ENCODE measurements around the gene DNAL4. TPM values are rescaled to one million over a fixed set of nuclear protein-coding genes. Genes with fewer than 3 reads are reported as not detected.

DNAL4 gene
- polyA plus RNA-seq, 1 experiment, result 12.6 TPM

DNA sequence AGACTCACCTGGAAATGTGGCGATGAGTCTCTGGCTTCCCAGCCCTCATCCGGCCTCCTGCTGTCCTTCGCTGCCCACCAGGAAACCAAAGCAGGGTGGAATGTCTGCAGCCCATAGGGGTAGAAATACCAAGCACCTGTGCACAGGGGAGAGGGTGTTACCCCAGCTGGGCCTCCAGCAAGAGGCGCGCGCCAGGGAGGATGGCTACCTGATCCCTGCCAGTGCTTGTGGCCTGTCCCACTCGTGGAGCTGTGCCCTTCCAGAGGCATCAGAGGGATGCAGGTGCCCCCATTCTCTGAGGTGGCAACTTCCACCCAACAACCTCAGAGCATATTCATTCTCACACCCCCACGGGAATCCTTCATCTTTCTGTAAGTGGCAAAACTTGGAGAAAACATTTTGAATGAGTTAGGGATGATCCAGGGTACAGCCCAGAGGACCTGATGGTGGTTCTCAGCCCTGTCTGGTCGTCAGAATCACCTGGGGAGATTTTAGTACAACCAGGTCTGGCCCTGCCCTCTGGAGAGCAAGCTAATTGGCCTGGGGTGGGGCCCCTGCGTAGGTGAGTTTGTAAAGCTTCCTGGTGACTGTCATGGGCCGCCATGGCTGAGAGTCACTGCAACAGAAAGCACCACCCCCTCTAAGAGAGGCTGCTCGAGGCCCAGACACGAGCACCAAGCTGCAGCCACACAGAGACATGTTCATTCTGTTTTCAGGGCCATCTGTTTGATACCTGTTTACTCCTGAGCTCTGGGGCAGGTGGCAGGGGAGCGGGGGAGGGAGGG, 48.1 kb downstream of the DNAL4 start:
- no peak overlapping the region for H3K27ac ChIP-seq (ENCODE audit: low read depth, low read length)
- ChIA-PET POLR2A (no interaction called here), CTCF (interaction anchor here (0.6 to 3.2 kb wide), 5 partner anchors 12 to 1290 kb away, joined by 3 to 16 read pairs (median 3); no protein-coding TSS in a partner anchor)

DNA sequence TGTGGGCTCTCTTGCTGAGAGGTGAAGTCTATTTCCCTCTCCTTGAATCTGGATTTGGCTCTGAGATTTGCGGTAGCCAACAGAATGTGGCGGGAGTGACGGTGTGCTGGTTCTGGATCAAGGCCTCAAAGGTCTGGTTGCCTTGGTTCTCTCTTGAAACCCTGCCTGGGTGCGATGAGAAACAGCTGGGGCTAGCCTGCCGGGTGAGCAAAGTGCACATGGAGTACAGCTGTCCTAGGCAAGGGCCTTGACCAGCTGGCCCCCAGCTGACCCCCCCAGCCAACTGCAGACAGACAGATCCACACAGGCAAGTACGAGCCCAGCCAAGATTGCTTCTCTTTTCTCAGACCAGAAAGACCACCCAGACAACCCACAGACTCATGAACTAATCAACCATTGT, 49.0 kb downstream of the DNAL4 start:
- Histone ChIP-seq H3K4me3 (ENCODE audit: low read depth, low read length) (no peak overlapping the region), H3K27ac (ENCODE audit: low read depth, low read length) (no peak overlapping the region), H3K9me3 (ENCODE audit: control insufficient read depth, insufficient read depth, low read length) (no peaks in the 10 kb centered on the region), H3K27me3 (ENCODE audit: control insufficient read depth, insufficient read depth, low read length) (no peaks in the 10 kb centered on the region)
- DNase-seq (ENCODE audit: low read depth, low spot score), result no peak
- POLR2A ChIA-PET, result no interaction called here
- TF ChIP-seq, protein P1, sequence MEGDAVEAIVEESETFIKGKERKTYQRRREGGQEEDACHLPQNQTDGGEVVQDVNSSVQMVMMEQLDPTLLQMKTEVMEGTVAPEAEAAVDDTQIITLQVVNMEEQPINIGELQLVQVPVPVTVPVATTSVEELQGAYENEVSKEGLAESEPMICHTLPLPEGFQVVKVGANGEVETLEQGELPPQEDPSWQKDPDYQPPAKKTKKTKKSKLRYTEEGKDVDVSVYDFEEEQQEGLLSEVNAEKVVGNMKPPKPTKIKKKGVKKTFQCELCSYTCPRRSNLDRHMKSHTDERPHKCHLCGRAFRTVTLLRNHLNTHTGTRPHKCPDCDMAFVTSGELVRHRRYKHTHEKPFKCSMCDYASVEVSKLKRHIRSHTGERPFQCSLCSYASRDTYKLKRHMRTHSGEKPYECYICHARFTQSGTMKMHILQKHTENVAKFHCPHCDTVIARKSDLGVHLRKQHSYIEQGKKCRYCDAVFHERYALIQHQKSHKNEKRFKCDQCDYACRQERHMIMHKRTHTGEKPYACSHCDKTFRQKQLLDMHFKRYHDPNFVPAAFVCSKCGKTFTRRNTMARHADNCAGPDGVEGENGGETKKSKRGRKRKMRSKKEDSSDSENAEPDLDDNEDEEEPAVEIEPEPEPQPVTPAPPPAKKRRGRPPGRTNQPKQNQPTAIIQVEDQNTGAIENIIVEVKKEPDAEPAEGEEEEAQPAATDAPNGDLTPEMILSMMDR (IDR thresholded peaks at IDR 0.05; ENCODE audit: low read depth, low read length), result no peak
- CTCF ChIA-PET, result no interaction called here

More for the DNA sequence above, 48.1 kb downstream of the DNAL4 start:
- TF ChIP-seq, protein P1 (IDR thresholded peaks at IDR 0.05; ENCODE audit: low read depth, low read length), result no peak
- Histone ChIP-seq H3K4me3 (ENCODE audit: low read depth, low read length) (no peak overlapping the region), H3K9me3 (ENCODE audit: control insufficient read depth, insufficient read depth, low read length) (no peaks in the 10 kb centered on the region), H3K27me3 (ENCODE audit: control insufficient read depth, insufficient read depth, low read length) (no peaks in the 10 kb centered on the region)
- no peak for DNase-seq (ENCODE audit: low read depth, low spot score)

DNA sequence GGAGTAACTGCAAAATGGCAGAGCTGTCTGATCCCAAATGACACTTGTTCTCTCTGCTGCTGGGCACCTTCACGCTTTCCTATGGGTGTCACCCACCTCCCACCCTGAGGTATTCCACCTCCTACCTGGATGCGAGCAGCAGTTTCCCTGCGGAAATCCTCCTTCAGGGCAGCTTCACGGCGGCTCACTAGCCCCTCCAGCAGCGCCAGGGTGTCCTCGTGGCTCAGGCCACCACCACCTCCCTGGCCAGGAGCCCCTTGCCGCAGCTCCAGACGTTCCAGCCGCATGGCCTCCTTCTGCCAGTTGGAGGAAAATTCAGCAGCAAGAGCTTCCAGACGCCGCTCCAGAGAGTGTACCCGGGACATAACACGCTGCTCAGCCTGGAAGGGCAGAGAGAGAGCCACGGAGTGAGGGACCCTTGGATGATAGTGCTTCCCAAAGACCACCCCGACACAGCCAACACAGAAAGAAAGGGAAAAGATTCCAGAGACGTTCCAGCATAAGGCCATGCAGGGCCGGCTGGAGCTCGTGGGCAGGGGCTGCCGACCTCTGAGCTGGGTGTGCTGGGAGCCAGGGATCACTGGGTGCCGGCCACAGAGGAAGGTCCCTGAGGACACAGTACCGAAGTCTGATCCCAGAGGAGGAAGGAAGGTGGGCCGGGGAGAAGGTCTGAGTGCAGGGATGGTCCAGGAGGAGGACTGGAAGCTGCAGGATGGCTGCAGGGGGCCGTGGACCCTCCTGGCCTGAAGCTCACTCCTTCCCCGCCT, 51.6 kb downstream of the DNAL4 start:
- H3K4me3 ChIP-seq (ENCODE audit: low read depth, low read length), result no peak overlapping the region
- H3K27me3 ChIP-seq (ENCODE audit: control insufficient read depth, insufficient read depth, low read length), result no peaks in the 10 kb centered on the region
- no peak overlapping the region for H3K27ac ChIP-seq (ENCODE audit: low read depth, low read length)
- ChIA-PET CTCF (no interaction called here), POLR2A (interaction anchor here (1.1 kb wide), 1 partner anchor 12 kb away, joined by 3 read pairs; no protein-coding TSS in a partner anchor)
- no peaks in the 10 kb centered on the region; the same call in 1 of the 2 replicates for H3K9me3 ChIP-seq (ENCODE audit: control insufficient read depth, insufficient read depth, low read length)
- TF ChIP-seq, protein P1 (IDR thresholded peaks at IDR 0.05; ENCODE audit: low read depth, low read length), result no peak
- DNase-seq (ENCODE audit: low read depth, low spot score), result no peak

DNA sequence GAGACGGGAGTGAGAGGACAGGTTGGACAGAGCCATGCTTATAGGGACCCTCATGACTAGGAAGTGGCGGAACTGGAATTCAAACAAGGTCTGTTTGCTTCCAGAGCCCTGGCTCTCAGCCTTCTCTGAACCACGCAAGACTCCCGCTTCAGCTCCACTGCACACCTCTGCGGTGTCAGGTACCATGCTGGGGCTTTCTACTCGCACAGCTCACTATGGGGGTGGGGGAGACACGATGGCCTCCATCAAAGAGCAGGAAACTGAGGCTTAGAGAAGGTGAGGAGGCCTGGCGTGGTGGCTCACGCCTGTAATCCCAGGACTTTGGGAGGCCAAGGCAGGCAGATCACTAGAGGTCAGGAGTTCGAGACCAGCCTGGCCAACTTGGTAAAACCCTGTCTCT, 52.4 kb downstream of the DNAL4 start:
- Histone ChIP-seq H3K4me3 (ENCODE audit: low read depth, low read length) (no peak overlapping the region), H3K9me3 (ENCODE audit: control insufficient read depth, insufficient read depth, low read length) (no peaks in the 10 kb centered on the region; the same call in 1 of the 2 replicates), H3K27ac (ENCODE audit: low read depth, low read length) (no peak overlapping the region), H3K27me3 (ENCODE audit: control insufficient read depth, insufficient read depth, low read length) (no peaks in the 10 kb centered on the region)
- ChIA-PET POLR2A (no interaction called here), CTCF (no interaction called here)
- TF ChIP-seq, protein P1 (IDR thresholded peaks at IDR 0.05; ENCODE audit: low read depth, low read length), result no peak
- no peak for DNase-seq (ENCODE audit: low read depth, low spot score)

DNA sequence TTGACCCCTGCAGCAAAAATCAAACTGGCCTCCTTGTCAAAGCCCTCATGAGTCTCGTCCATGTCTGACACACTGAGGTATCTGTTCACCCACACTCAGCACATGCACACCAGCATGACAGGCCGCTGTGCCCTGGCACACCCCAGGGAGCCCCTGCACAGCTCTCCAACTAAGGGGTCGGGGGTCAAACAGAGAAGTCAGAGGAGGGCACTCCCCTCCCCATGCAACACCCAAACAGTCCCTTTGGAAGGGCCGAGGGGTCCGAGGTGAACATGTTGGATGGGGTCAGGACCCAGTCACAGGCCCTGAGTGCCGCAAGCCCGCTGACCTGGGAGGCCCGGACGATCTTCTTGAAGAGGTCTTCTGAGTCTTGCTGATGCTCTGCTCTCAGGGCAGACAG, 52.8 kb downstream of the DNAL4 start:
- DNase-seq (ENCODE audit: low read depth, low spot score), result no peak
- no peak overlapping the region for H3K27ac ChIP-seq (ENCODE audit: low read depth, low read length)
- H3K4me3 ChIP-seq (ENCODE audit: low read depth, low read length), result no peak overlapping the region
- H3K27me3 ChIP-seq (ENCODE audit: control insufficient read depth, insufficient read depth, low read length), result no peaks in the 10 kb centered on the region
- ChIA-PET POLR2A (interaction anchor here (1.6 kb wide), 1 partner anchor 35 kb away, joined by 5 read pairs; the partner anchor contains the start of gene GTPBP1), CTCF (no interaction called here)
- no peaks in the 10 kb centered on the region; the same call in 1 of the 2 replicates for H3K9me3 ChIP-seq (ENCODE audit: control insufficient read depth, insufficient read depth, low read length)
- TF ChIP-seq, protein P1 (IDR thresholded peaks at IDR 0.05; ENCODE audit: low read depth, low read length), result no peak
